NCI-H1436 (cell line): ENCODE measurements around the gene PLA2G1B.

Experiments
- DNase-seq: peaks from one replicate; lab custom pipeline; 2025; lab: John Stamatoyannopoulos, UW

Gene PLA2G1B

GRCh38 chr12:120324841-120325417 lies 2.6 kb downstream of the PLA2G1B start:
- DNase-seq = no peak

DNA sequence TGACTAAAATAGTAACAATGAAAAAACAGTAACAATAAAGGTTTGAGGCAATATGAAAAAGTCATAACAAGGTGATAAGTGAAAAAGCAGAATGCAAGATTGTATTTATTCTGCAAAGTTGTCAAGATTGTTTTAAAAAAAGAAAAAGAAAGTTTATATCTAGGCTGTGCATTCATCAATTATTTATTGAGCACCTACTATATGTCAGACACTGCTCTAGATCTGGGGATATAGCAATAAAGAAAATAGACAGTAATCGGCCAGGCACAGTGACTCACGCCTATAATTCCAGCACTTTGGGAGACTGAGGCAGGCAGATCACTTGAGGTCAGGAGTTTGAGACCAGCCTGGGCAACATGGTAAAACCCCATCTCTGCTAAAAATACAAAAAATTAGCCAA lies 3.8 kb downstream of the PLA2G1B start:
- DNase-seq = no peak

DNA sequence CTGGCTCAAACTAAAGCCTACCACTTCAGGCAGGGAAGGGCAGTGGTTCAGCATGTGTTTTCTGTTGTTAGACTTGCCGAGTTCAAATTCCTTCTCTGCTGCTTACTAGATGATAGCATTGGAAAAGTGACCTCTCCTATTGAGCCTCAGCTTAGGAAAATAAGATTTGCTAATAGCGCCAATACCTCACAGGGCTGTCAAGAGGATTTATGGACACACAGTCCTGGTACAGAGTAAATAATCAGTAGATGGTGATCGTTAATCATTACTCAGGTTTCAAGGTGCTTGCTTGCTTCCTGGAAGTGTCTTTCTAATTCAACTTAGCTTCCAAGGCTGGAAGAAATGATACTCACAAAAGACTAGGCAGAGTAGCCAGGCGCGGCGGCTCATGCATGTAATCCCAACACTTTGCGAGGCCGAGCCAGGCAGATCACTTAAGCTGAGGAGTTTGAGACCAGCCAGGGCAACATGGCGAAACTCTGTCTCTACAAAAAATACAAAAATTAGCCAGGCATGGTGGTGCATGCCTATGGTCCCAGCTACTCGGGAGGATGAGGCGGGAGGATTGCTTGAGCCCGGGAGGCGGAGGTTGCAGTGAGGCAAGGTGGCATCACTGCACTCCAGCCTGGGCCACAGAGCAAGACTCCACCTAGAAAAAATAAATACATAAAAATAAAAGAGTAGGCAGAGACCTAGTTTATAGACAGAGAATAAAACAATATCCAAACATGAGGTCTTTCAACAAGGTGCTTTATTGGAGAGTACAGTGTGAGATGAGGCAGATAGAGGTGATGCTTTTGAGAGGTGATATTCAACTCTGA lies 6.0 kb downstream of the PLA2G1B start:
- no peak for DNase-seq

- DNase-seq = peak; percentile 99
Observed at GRCh38 chr12:120317224-120318105, 10.1 kb downstream of the PLA2G1B start.

GRCh38 chr12:120316798-120317223 lies 10.8 kb downstream of the PLA2G1B start:
- no peak for DNase-seq

- no peak for DNase-seq
Observed at GRCh38 chr12:120314220-120314619, 13.4 kb downstream of the PLA2G1B start.

DNA sequence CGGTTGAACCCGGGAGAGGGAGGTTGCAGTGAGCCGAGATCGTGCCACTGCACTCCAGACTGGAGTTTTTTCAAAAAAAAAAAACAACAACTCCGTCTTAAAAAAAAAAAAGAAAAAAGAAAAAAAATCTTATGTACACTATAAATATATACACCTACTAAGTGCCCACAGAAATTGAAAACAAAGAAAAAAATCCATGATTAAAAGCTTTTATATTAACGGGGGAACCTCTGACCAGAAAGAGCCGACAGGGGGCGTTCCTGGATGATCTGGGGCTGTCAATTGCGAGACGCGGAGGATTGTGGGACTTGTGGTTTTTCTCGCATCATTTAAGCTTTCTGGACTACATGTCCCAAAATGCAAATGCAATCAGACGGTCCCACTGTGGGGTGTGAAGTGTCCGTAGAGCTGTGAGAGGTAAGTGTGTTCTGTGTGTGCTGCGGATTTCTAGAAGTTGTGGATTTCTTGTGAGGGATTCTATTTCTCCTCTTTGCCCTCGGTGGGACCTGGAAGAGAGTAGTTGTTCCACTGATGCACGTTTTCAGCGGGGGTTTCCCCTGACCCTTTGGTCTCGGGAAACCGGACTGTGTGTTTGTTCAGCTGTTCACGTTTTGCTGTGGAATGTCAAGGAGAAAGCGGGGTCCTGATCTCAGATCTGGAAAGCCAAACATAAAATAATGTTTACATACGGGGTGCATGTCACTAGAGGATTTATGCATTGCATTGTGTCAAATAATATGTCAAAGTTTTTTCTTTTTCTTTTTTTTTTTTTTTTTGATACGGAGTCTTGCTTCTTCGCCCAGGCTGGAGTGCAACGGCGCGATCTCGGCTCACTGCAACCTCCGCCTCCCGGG lies 25.4 kb downstream of the PLA2G1B start, which contains the start of gene SIRT4:
Gene SIRT4, plus strand, starts transcription at position 360 of the 854 bp plus-strand sequence. CDS start 1,241 bp downstream, outside the sequence.
- DNase-seq = peak; percentile 91

DNA sequence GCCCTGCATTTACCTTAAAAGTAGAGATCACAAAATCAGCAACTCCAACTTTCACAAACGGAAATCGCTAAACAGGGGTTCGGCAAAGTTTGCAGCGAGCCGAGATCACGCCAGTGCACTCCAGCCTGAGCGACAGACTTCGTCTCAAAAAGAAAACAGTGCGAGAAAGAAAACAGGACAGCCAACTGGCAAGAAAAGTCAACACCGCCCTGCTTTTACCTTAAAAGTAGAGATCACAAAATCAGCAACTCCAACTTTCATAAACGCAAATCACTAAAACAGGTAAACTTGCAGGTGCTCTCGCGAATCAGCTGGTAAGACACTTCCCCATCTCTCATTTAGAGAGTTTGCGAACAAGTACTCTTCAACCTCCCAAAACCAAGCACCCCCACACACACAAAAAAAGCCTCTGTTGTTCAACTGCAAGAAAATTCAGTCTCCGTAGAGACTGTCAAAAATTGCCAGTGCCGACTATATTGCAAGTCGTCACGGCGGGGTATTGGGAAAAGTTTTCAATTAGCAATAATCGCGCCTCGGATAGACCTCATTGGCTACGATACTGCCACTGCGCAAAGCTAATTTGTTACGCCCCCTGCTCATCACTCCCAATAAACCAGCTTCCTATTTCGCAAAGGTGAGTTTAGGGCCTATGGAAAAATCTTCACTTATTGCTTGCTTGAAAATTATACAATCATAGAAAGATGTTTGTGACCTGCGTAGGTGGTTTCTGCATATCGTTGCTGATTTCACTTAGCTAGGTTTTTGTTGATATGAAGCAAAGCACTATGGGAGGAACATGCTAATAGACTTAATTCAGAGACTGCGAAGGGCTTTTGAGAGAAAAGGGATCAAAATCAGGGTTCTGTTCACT lies 34.7 kb downstream of the PLA2G1B start, which contains the start of gene RNU4-1:
Gene RNU4-1, minus strand, starts transcription at position 577 of the 871 bp plus-strand sequence.
- DNase-seq = peak; percentile 86

DNA sequence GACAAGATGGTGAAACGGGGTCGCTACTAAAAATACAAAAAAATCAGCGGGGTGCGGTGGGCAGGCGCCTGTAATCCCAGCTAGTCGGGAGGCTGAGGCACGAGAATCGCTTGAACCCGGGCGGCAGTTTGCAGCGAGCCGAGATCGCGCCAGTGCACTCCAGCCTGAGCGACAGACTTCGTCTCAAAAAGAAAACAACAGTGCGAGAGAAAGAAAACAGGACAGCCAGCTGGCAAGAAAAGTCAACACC lies 35.2 kb downstream of the PLA2G1B start:
- no peak for DNase-seq

DNA sequence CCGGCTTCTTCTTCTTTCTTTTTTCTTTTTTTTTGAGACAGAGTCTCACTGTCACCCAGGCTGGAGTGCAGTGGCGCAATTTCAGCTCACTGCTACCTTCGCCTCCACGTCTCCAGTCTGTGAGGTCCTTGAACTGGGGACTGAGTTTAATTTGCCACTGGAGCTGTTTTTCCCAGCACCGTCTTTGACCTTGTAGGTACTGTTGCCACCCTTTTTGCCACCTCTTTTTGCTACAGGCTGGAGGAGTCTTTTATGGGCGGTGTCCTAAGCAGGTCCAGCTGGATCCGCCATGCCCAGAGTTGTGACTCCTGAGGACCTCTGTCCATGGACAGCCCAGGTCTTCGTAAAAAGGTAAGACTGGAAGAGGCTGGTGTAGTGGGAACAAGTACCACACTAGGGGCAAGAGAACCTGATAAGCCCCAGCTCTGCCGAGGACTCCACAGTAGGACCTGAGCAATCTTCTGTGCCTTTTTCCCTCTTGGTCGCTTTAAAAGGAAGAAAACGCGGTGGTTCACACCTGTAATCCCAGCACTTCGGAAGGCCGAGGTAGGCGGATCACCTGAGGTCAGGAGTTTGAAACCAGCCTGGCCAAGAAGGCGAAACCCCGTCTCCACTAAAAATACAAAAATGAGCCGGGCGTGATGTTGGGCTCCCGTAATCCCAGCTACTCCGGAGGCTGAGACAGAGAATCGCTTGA lies 36.8 kb downstream of the PLA2G1B start:
- no peak for DNase-seq

DNA sequence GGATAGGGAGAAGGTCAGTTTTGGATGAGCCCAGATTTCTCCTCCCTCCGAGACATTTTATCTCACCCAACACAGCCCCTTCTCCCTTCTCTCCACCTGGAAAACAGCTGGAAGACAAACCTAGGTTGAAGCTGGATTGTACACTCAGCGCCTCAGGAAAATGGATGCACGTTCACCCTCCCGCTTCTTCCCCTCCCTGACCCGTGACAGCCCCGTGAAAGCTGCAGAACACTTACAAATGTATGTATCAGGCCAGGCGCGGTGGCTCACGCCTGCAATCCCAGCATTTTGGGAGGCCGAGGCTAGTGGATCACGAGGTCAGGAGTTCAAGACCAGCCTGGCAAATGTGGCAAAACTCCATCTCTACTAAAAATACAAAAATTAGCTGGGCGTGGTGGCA lies 40.1 kb downstream of the PLA2G1B start:
- DNase-seq = no peak

DNA sequence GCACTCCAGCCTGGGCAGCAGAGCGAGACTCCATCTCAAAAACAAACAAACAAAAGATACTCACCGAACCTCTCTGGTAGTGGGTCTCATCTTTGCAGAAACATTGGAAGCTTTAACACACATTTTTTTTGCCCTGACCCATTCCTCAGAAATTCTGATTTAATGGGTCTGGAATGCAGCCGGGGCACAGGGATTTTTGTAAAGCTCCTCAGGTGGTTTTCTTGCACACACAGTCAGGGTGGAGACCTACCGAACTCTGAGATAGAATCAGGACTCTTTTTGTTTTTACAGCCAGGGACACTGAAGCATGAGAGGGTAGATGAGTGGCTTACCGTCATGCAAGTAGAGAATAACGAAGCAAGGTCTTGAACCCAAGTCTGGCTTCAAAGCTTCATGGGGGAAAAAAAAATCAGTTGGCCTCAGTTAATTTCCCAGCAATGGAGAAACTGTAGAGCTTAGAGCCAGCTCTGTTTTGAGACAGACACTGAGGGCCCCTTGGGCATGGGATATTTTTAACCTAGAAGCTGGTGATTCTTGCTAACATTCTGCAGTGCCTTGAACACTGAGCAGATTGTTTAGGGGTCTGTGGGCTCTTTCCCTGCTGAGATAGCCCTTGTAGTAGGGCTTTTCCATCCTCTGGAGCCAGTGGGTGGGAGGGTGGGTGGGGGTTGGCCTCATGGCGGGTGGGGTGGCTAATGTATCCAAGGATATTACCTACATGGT lies 40.6 kb downstream of the PLA2G1B start:
- no peak for DNase-seq

DNA sequence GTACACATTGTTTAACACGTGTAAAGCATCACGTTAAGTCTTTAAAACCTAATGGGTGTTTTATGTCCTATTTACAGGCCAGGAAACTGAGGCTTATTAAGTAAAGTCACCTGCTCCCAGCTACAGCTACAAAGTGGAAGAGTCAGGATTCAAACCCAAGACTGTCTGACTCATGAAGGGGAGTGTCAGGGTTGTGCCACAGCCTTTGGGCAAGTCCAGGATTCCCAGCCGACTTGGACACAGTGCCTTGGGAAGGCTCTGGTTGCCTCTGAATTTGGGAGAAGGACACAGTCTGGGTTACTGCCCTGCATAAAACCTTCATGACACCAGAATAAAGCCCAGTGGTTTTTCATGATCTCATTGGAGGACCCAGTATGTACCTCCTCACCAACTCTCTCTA lies 43.2 kb downstream of the PLA2G1B start:
- DNase-seq = no peak

GRCh38 chr12:120283318-120283717 lies 44.3 kb downstream of the PLA2G1B start:
- no peak for DNase-seq

GRCh38 chr12:120278137-120279069 lies 49.2 kb downstream of the PLA2G1B start:
- DNase-seq = no peak

DNA sequence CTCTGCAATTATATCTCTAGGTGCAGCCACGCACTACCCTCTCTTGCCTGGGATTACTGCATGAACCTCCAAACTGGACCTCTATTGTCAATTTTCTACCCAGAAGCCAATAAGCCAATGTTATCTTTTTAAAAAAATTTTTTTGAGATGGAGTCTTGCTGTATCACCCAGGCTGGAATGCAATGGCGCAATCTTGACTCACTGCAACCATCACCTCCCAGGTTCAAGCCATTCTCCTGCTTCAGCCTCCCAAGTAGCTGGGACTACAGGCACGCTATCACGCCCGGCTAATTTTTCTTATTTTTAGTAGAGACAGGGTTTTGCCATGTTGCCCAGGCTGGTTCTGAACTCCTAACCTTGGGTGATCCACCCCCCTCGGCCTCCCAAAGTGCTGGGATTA lies 50.8 kb downstream of the PLA2G1B start:
- no peak for DNase-seq
